GM12801 (cell line): ENCODE results near the gene ZFYVE16.

Experiments
- TF ChIP-seq, protein P1 (sequence below): IDR thresholded peaks from one replicate; pipeline ENCODE4 v1.5.1; 2011; ENCODE audit warnings: control low read depth; ENCODE audit not compliant: insufficient read length; ENCODE audit errors: extremely low read depth

Gene ZFYVE16

GRCh38 chr5:80487444-80487828 is 79.6 kb downstream of the ZFYVE16 start:
- TF ChIP-seq, protein P1, sequence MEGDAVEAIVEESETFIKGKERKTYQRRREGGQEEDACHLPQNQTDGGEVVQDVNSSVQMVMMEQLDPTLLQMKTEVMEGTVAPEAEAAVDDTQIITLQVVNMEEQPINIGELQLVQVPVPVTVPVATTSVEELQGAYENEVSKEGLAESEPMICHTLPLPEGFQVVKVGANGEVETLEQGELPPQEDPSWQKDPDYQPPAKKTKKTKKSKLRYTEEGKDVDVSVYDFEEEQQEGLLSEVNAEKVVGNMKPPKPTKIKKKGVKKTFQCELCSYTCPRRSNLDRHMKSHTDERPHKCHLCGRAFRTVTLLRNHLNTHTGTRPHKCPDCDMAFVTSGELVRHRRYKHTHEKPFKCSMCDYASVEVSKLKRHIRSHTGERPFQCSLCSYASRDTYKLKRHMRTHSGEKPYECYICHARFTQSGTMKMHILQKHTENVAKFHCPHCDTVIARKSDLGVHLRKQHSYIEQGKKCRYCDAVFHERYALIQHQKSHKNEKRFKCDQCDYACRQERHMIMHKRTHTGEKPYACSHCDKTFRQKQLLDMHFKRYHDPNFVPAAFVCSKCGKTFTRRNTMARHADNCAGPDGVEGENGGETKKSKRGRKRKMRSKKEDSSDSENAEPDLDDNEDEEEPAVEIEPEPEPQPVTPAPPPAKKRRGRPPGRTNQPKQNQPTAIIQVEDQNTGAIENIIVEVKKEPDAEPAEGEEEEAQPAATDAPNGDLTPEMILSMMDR = no peak

GRCh38 chr5:80487829-80488721 is 80.2 kb downstream of the ZFYVE16 start, which contains the start of gene FAM151B:
Gene FAM151B, plus strand, starts transcription at chr5:80488100. Its CDS starts 24 bp downstream, at chr5:80488124.
- TF ChIP-seq, protein P1 = no peak

GRCh38 chr5:80491296-80491695 is 83.4 kb downstream of the ZFYVE16 start:
- TF ChIP-seq, protein P1 = no peak

GRCh38 chr5:80492741-80493140 is 84.9 kb downstream of the ZFYVE16 start:
- TF ChIP-seq, protein P1 = no peak

DNA sequence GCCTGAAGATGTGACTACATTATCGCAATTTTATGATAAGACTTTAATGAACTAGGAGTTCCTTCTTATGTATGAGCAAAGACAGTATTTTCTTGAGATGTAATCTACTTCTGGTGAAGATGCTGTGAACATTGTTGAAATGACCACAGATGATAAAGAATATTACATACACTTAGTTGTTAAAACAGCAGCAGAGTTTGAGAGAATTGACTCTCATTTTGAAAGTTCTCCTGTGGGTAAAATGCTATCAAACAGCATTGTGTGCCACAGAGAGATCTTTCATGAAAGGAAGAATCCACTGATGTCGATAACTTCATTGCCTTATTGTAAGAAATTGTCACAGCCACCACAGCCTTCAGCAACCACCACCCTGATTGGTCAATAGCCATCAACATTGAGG is 88.0 kb downstream of the ZFYVE16 start:
- TF ChIP-seq, protein P1 = no peak

GRCh38 chr5:80502800-80503199 is 94.9 kb downstream of the ZFYVE16 start:
- TF ChIP-seq, protein P1 = no peak

- TF ChIP-seq, protein P1 = no peak
Measured at GRCh38 chr5:80503641-80504040, 95.8 kb downstream of the ZFYVE16 start.
